SK-N-MC (cell line): ENCODE data around the gene ANGPTL4.

ENCODE experiments used
- DNase-seq: peaks from one replicate; pipeline ENCODE4 v3.0.0-alpha.2; 2011; ENCODE audit warnings: low read depth, low spot score
- H3K27ac ChIP-seq: fragments of 200-600 bp; sonication (generic); 2 replicates; pipeline ENCODE4 v1.5.1; 2016; ENCODE audit warnings: mixed run types
- H3K36me3 ChIP-seq: fragments of 200-600 bp; sonication (generic); 2 replicates; pipeline ENCODE4 v1.6.1; 2017; ENCODE audit warnings: antibody characterized with exemption, low read length, mixed read lengths; ENCODE audit not compliant: insufficient read depth
- H3K4me3 ChIP-seq: fragments of 200-600 bp; sonication (generic); 2 replicates; pipeline ENCODE4 v1.5.1; 2016
- H3K9ac ChIP-seq: fragments of 200-600 bp; sonication (generic); 2 replicates; pipeline ENCODE4 v1.8.0; 2017; ENCODE audit warnings: mixed run types, mixed read lengths; ENCODE audit not compliant: insufficient read length
- H3K9me3 ChIP-seq: fragments of 200-600 bp; sonication (generic); 2 replicates; pipeline ENCODE4 v1.6.1; 2017; ENCODE audit warnings: low read depth, mild to moderate bottlenecking, antibody characterized with exemption, low read length, moderate library complexity, mixed read lengths
- EZH2 ChIP-seq: fragments of 200-600 bp; sonication (generic); IDR thresholded peaks from one replicate; pipeline ENCODE4 v1.6.1; 2017; ENCODE audit warnings: antibody characterized with exemption
- FOXP2 ChIP-seq: optimal IDR thresholded peaks from 2 replicates; pipeline ENCODE3; 2011; ENCODE audit warnings: mild to moderate bottlenecking, moderate library complexity; ENCODE audit not compliant: insufficient read depth; ENCODE audit errors: extremely low read length, control extremely low read depth
- POLR2AphosphoS5 ChIP-seq: IDR thresholded peaks from 2 replicates; pipeline ENCODE4 v1.6.1; 2012; ENCODE audit warnings: mild to moderate bottlenecking, low read depth, low read length, borderline replicate concordance

The ANGPTL4 gene

GRCh38 chr19:8321986-8322637 is 41.8 kb upstream of the ANGPTL4 start:
- TF ChIP-seq EZH2 (no peak), POLR2AphosphoS5 (no peak), FOXP2 (no peak)
- peak overlapping the region; percentile 87 for H3K27ac ChIP-seq
- peak overlapping the region; percentile 99 for H3K9ac ChIP-seq
- peak overlapping the region; percentile 97 for H3K4me3 ChIP-seq
- peaks cover 30% of the 10 kb centered on the region for H3K36me3 ChIP-seq
- no peak for DNase-seq
- no peaks in the 10 kb centered on the region for H3K9me3 ChIP-seq

DNA sequence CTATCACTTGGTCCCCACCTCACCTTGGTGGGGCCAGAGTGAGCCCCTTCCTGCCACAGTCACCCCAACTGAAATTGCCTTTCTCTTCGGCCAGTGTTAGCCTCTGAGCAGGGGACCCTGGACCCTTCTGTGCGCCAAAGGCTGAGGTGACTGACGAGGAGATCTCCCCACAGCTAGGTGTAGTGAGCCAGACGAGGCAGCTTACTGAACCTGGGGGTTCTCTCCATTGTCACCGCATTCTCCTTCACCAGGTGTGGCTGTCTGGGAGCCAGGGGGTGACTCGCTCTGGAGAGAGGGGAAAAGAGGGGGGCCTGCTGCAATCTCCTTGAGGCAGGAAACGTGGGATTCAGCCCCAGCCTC is 41.3 kb upstream of the ANGPTL4 start:
- Histone ChIP-seq H3K4me3 (peak overlapping the region; percentile 97), H3K9me3 (no peaks in the 10 kb centered on the region), H3K36me3 (peaks cover 30% of the 10 kb centered on the region), H3K27ac (peak overlapping the region; percentile 87; the same call in 1 of the 2 replicates), H3K9ac (peak overlapping the region; percentile 99)
- DNase-seq = no peak
- TF ChIP-seq POLR2AphosphoS5 (no peak), EZH2 (no peak), FOXP2 (no peak)

DNA sequence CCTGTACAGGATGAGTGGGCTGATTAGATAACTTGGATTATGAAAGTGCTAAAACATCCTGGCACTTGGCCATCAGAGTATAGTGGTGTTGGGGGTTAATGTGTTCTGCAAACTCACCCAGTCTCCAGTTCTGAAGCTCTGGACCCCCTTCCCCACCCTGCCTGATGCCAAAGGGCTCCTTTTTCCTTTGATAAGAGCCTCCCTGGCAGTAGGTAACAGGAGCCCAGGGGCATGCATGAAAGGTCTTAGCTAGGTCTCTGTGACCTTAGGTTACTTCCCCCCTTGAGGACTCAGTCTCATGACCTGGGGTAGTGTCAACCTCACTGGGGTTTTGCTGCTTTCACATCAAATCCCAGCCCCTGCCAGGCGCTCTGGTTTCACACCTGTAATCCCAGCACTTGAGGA is 40.2 kb upstream of the ANGPTL4 start:
- H3K36me3 ChIP-seq = peaks cover 30% of the 10 kb centered on the region
- TF ChIP-seq FOXP2 (no peak), EZH2 (no peak), POLR2AphosphoS5 (no peak; the same call in 1 of the 2 replicates)
- no peak for DNase-seq
- no peak overlapping the region for H3K9ac ChIP-seq
- H3K9me3 ChIP-seq = no peaks in the 10 kb centered on the region
- no peak overlapping the region; the same call in 1 of the 2 replicates for H3K4me3 ChIP-seq
- peak overlapping the region; percentile 87; the same call in 1 of the 2 replicates for H3K27ac ChIP-seq

DNA sequence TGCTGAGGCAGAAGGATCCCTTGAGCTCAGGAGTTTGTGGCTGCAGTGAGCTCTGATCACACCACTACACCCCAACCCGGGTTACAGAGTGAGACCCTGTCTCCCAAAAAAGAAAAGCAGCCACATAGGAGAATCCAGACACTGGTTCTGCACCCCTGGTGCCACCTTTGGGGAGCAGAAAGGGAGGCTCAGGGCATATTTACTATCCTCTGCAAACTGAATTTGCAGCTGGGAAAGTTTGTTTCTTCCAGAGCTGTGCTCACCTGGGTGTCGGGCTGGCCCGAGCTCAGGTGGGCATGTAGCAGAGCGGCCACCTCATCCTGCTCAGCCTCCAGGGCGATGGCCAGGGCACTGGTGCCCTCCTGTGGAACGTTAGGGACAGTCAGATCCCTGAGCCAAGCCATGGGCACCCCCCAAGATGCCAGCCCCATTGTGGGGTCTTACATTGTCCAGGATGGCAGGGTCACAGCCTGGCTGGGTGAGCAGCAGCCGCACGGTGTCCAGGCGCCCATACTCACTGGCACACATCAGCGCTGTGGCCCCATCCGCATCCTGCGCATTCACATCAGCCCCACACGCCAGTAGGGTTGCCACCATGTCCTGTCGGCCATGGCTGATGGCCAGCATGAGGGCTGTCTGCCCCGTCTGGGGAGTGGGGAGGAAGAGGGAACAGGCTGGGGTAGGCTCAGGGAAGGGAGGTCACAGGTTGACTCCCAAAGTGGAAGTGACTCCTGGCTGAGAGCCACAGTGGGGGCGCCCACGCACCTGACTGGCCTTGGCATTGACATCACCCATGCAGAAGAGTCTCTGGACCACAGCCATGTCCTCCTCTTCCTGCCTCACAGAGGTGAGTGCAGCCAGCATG is 39.5 kb upstream of the ANGPTL4 start:
- Histone ChIP-seq H3K4me3 (no peak overlapping the region), H3K36me3 (peaks cover 30% of the 10 kb centered on the region), H3K9me3 (no peaks in the 10 kb centered on the region), H3K9ac (no peak overlapping the region), H3K27ac (0 out of 2 replicates have a peak overlapping the region, but pooled peaks have one; percentile 87)
- DNase-seq = no peak
- TF ChIP-seq POLR2AphosphoS5 (peak; percentile 46; the same call in 1 of the 2 replicates), FOXP2 (no peak)

GRCh38 chr19:8325454-8325853 is 38.5 kb upstream of the ANGPTL4 start:
- Histone ChIP-seq H3K4me3 (no peak overlapping the region), H3K9ac (no peak overlapping the region), H3K9me3 (no peaks in the 10 kb centered on the region), H3K27ac (no peak overlapping the region), H3K36me3 (peaks cover 30% of the 10 kb centered on the region)
- TF ChIP-seq FOXP2 (no peak), POLR2AphosphoS5 (no peak), EZH2 (no peak)
- no peak for DNase-seq

- no peaks in the 10 kb centered on the region for H3K9me3 ChIP-seq
- no peak overlapping the region for H3K27ac ChIP-seq
- no peak overlapping the region for H3K9ac ChIP-seq
- H3K36me3 ChIP-seq = no peaks in the 10 kb centered on the region
- H3K4me3 ChIP-seq = no peak overlapping the region
- DNase-seq = no peak
- TF ChIP-seq FOXP2 = no peak
- no peak for TF ChIP-seq POLR2AphosphoS5
- no peak for TF ChIP-seq EZH2
Measured at GRCh38 chr19:8329996-8330395, 34.0 kb upstream of the ANGPTL4 start.

DNA sequence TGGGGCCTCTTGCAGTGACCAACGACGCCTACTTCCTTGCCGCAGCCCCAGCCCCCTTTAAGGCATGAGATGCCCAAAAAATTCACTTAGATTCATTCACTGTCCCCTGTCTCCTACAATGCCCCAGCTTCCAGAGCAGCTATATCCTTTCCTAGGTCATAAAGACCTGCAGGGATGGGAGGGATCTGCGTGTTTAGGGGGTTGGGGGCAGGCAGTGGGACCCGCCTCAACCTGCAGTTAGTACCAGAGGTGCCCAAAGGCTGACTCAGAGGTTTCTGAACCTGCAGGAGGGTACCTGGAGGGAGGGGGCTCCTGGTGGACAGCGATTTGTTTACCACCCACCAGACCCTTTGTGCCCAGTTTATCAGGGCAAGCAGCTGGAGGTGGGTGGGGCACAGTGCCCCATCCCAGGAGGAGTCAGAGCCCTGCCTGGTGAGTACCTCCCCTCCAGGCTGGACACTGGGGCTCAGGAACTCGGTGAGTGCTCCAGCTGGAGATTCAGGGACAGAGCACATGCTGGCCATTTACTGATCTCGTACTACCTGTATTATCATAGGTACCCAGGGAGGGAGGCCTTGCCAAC is 32.6 kb upstream of the ANGPTL4 start:
- H3K27ac ChIP-seq = no peak overlapping the region
- no peak for DNase-seq
- H3K4me3 ChIP-seq = no peak overlapping the region
- no peak overlapping the region for H3K9ac ChIP-seq
- no peak for TF ChIP-seq EZH2
- no peak for TF ChIP-seq FOXP2
- no peak for TF ChIP-seq POLR2AphosphoS5
- H3K9me3 ChIP-seq = no peaks in the 10 kb centered on the region
- H3K36me3 ChIP-seq = no peaks in the 10 kb centered on the region
